HG03460 (cell line): Measurements from ENCODE around the gene PLAC8.
"Not testable (repeated sequence)": the region's sequence is repeated elsewhere in the genome, so short reads cannot be mapped to it uniquely, and the experiment has no call there.

Source experiments
- ATAC-seq: cut with Tn5 transposase; IDR thresholded peaks from one replicate; pipeline ENCODE4 v1.9.1; 2021; ENCODE audit not compliant: unreplicated experiment

The PLAC8 gene, protein sequence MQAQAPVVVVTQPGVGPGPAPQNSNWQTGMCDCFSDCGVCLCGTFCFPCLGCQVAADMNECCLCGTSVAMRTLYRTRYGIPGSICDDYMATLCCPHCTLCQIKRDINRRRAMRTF

DNA sequence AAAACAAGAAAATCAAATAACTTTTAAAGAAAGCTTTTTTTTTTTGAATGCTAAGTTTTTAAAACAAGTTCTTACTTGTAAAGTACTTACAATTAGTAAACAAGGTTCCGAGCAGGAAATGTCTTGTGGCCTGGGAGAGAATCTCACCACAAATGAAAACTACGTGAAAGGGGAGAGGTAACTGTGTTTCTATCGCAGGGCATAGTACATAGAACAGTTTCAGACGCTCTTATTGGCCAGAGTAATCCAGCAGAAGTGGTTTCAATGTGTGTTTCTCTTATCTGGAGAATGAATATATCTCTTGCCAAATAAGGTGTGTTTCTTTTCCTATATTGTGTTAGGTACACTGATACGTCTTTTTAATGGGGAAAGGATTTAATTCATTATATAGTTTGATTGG is at the start of gene PLAC8:
Gene PLAC8 (minus strand): TSS at position 154 of the 400 bp plus-strand sequence. CDS start 6,808 bp downstream, outside the sequence.
- peak; percentile 43 for ATAC-seq

DNA sequence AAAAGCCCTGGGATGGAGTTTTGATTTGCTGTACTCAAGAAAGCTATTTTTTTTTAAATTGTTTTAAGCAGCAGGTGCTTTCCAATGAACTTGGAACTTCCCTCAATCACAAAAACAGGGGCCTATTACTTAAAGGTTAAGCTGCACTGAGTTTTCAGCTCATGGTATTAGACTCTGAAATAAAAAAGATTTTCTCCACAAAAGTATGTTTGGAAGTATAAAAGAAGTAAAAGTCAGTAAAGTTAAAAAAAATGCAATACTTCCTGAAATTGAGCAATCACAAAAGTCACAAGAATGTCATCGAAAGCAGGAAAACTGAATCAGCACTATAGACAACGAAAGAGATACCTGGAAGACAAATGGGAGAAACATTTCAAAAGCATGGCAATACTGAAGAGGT is 38.9 kb upstream of the PLAC8 start:
- no peak for ATAC-seq

DNA sequence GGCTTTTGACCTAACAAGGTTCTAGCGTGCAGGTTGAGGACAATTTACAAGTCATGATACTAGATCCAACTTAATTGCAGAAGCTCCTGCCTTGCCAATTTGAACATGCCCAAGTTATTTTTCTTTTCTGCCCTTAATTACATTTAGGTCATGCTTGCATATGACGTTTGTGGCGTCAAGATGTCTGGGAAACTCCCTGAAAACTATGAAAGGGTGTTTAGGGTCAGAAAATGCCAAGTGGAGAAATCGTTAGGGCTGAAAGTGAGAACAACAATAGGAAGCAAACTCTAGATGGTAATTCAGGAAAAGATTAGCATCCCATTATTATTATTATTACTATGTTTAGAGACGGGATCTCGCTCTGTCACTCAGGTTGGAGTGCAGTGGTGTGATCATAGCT is 38.2 kb upstream of the PLAC8 start:
- no peak for ATAC-seq

DNA sequence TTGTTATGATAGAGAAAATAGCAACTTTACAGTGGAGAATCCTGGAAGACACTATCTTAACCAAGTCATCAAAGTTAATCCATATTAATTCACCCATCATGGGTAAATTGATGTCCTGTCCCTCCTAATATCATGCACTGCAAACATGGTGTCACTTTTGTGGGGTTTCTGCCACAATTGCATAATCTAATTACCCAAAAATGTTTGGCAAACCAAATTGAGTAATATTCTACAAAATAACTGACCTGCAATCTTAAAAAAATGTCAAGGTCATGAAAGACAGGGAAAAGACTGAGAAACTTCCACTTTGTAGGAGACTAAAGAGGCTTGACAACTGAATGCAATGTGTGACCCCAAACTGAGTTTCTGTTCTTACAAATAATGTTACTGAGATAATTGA is 37.1 kb upstream of the PLAC8 start:
- ATAC-seq = no peak

DNA sequence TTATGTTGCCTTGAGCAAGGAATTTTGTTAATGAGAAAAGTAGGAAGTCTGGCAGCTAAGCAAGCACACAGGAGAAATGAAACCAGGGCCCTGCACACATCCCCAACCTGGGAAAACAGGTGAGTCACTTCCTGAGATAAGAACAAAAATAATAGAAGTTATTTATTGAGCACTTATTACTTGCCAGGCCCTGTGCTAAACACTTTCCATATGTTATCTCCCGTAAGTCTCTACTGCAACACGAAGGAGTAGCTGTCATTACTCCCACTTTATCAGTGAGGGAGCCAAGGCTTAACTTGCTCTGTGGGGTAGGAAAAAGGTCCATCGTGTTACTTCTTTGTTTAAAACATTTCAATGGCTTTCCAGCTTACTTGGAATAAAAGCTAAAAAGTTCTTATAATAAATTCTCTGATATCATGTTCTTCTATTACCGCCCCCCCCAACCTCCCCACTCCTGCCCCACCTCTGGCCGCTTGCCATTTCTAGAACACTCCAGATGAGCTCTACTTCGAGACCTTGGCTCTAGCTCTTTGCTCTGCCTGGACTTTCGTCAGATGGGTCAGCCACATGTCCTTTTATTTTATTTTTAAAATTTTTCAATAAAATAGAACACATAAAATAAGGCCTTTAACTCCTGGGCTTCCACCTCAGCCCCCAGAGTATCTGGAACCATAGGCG is 36.3 kb upstream of the PLAC8 start:
- ATAC-seq = no peak

DNA sequence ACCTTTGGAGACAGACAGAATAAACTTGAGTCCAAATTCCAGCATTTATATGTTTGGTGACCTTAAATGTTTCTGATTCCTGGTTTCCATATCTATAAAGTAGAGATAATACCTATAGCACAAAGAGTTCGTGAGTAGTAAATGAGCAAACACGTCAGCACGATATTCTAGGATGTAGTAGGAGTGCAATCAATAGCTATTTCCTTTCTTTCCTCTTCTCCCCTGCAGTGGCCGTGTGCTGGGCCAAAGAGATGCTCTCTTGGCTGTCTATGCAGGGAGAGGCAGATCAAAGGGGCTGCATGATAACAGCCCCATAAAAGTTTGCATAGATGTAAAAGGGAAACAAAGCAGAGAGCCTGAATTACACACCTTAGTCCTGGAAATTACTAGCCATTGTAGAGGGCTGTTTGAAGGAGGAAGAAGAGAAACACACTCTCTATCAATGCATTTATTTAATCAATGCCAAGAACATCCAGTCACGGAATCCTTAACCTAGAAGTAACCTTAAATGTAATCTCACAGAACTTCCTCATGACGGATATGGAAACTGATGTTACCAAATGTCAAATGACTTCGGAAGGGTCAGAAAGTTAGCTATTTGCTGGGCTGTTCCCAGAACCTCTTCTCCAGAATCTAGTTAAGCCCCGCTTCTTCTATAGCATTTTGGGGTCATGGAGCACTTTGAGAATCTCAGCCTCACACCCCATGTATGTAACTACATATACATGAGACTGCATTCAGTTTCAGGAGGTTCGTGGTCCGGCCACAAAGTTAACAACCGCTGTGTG is 35.5 kb upstream of the PLAC8 start:
- no peak for ATAC-seq

DNA sequence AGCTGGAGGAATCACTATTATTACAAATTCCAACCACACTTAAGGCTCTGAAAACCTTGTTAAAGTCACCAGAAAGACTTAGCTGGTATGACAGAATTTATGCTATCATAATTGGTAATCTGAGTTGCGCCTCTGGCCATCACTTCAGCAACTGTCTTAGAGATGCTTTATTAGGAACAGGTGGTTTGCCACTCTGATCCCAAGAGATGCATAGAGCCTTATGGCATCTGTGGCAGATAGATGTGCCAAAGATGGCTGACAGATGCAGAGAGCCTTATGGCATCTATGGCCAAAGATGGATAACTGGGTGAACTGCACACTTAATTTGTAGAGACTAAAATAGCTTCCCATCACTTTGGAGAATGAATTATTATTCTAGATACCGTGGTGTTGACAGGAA is 32.3 kb upstream of the PLAC8 start:
- no peak for ATAC-seq

DNA sequence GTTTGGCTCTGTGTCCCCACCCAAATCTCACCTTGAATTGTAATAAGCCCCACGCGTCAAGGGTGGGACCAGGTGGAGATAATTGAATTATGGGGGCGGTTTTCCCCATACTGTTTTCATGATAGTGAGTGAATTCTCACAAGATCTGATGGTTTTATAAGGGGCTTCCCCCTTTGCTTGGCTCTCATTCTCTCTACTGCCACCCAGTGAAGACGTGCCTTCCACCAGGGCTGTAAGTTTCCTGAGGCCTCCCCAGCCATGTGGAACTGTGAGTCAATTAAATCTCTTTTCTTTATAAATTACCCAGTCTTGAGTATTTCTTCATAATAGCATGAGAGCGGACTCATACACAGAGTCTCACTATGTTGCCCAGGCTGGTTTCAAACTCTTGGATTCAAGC is 31.2 kb upstream of the PLAC8 start:
- not testable (repeated sequence) for ATAC-seq

DNA sequence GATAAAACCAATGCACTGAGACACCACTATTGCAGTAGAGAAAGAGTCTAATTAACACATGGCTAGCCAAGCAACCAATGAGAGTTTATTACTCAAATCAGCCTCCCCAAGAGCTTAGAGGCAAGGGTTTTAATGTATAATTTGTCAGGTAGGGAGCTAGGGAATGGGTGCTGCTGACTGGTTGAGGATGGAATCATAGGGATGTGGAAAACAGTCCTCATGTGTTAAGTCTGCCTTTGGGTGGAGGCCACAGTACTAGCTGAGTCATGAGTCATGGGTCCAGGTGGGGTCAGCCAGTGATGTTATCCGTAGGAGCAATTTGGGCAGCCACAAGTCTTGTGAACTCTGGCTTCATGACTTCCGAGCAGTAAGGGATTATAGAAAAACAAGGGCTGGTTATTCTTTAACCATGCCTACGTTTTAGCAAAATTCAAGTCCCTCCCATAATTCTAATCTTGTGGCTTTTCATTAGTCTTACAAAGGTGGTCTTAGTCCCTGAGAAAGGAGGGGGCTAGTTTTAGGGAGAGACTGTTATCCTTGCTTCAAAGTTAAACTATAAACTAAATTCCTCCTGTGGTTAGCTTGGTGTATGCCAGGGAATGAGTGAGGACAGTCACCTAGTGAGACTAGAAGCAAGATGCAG is 25.1 kb upstream of the PLAC8 start:
- no peak for ATAC-seq

DNA sequence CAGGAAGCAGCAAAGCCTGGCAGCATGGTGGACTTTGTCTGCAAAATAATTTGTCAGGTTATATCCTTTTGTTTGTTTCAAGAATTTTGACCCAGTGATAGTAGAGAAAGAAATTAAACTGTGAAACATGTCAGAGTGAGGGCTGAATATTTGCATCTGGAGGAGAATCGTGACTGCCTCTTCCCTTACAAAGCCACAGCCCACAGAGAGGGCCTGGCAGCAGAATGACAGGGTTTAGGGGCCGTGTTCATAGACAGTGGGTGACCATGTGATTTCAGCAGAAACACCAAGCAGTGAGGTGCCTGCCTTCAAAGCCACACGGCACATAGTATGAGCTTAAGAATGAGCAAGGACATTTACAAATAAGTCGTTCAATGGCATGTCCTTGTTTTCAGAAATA is 24.4 kb upstream of the PLAC8 start:
- no peak for ATAC-seq

DNA sequence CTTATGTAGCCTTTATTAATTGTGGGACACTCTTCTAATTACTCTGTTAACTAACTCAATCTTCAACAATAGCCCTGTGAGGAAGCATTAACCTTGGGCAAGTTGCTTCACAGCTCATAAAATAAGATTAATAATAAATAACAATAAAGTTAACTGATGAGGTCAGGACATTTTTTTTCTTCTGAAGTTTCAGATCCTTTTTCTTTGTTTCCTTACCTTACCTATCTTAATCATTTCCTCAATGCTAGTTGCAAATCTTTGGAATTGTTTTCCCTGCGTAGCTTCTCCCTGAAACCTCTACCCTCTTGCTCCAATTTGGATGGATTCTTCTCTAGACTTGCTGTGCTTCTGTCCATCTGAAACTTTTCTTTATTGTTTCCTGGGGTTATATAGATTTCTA is 17.5 kb upstream of the PLAC8 start:
- no peak for ATAC-seq

DNA sequence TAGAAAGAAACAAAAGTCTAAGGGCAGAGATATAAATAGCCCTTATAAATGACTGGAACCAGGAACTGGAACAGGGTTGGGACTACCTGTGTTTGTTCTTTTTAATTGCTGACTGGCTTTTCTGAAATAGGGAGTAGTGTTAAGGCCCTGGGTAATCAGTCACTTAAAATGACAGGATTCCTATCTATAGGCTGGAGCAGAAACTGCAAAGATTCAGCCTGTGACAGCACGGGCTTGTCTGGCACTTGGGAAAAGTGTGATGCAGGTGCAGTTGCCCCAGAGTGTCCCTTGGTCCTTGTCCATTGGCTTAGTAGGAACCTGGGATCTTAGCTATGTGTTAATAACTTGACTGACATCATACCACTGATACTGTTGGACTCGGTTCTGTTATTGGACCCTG is 14.7 kb upstream of the PLAC8 start:
- no peak for ATAC-seq

DNA sequence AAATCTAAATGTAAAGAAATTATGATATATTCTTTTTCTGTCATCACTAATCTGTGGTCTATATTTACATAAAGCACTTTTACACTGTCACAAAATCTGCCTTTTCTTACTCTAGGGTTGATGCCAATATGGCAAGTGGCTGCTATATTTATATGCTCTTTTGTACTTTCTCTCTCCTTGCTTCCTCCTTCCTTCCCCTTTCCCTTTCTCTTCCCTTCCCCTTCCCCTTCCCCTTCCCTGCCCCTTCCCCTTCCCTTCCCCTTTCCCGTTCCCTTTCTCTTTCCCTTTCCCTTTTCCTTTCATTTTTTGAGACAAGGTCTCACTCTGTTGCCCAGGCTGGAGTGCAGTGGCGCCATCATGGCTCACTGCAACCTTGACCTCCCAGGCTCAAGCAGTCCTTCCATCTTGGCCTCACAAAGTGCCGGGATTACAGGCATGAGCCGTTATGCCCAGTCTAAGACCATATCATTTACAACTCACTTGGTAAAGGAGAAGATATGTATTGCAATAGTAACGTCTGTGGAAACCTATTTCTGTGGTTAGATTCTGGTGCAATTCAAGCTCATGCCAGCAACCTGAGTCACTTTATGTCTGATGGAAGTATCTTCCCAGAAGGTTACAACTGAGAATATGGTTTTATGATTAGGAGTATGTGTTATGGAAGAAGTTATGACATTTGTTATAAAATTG is 13.9 kb upstream of the PLAC8 start:
- ATAC-seq = no peak

DNA sequence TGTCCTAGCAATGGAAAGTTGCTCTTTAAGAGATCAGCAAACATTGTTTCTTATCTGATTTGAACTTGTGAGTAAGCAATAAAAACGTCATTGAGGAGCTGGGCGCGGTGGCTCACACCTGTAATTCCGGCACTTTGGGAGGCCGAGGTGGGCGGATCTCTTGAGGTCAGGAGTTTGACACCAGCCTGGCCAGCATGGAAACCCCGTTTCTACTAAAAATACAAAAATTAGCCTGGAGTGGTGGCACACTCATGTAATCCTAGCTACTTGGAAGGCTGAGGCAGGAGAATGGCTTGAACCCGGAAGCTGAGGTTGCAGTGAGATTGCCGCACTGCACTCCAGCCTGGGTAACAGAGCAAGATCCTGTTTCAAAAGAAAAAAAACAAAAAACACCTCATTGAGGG is 11.2 kb upstream of the PLAC8 start:
- no peak for ATAC-seq

DNA sequence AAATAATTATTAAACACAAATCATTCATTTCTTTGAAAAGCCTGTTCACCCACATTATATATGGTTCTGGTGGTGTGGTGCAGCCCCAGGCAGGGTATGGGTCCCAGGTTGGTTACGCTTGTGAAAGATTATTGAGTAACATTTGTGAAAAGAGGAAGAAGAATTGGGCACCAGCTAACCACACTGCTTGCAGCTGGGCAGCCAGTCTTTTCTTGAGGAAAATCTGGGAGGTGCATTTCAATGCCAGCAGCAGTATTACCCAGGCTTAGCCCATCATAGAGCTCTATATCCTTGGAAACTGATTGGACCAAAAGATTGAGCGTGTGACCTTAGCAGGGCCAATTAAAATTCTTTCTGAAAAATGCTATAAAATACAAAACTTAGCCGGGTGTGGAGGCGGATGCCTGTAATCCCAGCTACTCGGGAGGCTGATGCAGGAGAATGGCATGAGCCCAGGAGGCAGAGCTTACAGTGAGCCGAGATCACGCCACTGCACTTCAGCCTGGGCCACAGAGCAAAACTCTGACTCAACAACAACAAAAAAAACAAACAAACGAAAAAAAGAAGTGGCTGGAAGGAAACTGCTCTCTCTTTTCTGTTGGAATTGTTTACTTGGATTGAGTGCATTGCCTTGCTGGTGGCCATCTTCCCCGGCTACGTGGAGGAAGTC is 9.7 kb upstream of the PLAC8 start:
- peak; percentile 76 for ATAC-seq

DNA sequence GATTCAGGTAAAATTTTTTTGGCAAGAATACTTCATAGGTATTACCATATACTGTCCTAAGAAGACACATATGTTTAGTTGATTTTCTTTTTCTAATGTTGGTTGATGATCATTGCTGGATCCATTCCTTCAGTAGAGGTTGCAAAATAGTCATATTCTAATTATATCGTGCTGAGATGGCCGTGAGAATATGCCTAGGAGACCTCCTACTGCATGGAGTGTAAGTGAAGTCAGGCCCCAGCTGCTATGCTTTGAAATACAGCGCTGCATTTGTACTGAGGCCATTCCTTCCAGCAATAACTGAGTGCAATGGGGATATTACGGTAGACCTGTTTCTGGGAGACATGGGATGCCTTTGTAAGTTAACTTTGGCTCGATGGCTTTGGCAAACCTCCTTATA is 6.7 kb upstream of the PLAC8 start:
- ATAC-seq = no peak

DNA sequence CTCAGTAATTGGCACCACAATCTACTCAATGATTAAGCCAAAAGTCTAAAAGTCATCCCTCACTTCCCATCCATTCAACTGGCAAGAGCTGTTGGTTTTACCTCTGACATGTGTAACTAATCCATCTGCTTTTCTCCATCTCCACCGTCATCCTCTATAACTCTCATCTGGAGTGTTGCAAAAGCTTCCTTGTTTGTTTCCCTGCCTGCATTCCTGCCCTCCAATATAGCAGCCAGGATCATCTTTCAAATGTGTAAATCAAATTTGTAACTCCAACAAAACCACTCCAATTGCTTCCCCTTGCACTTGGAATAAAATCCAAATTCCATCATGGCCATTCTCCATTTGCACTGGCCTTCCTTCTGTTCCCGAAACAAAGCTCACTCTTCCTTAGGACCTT is 4.3 kb upstream of the PLAC8 start:
- no peak for ATAC-seq

DNA sequence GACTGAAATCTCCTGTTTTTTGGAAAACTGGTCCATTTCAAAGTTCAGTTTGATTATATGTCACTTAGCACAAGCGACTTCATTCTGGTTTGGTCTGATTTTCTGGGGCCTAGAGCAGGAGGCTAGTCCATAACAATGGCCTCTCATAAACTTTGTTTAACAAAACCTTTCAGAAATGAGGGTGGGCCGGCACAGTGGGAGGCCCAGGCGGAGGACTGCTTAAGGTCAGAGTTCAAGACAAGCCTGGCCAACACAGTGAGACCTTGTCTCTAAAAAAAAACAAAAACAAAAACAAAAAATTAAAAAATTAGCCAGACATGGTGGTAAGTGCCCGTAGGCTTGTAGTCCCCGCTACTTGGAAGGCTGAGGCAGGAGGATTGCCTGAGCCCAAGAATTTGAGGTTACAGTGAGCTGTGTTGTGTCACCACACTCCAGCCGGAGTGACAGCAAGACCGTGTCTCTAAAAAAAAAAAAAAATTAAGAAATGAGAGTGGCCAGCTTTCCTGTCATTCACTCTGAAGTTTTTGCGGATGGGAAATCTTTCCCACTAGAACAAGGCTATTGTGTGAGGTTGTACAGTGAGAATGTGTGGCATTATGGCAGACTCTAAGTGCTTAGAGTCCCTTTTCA is 1.2 kb upstream of the PLAC8 start:
- no peak for ATAC-seq

DNA sequence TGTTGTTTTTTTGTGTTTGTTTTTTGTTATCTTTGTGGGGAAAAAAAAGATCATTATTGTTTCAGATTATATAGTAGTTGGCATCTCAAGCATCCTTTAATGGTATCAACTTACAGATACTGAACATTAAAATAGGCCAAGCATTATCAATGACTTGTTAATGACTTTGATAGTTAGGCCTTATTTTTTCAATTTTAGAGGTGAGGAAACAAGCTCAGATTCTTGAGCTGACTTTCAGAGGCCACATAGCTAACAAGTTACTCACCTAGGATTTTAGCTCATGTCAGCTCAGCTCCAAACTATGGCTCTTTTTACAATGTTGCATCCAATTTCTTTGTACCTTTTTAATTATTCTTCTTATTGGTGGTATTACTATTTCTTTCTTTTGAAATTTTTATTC is 471 bp upstream of the PLAC8 start:
- no peak for ATAC-seq

DNA sequence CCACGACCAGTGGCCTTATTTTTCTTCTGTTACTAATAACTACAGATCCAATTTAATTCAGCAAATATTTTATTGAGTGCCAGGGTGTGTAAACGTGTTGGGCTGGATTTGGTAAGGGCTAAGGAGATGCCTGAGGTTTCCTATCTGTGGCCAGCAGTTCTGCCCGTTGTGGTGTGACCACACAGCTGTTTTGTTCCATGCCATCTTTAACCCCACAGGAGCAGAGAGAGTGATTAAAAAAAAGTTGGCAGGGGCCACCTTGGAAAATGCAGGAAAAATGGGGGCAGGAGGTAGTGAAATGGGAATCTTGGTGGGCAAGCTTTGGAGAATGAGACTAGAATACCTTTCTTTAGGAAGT is 1.1 kb downstream of the PLAC8 start:
- no peak for ATAC-seq
